ENCODE data around the gene GABBR2.

GABBR2 gene

GRCh38 chr9:98306384-98307145, 402.2 kb downstream of the GABBR2 start:
- H3K4me3 ChIP-seq (replicated peaks; ENCODE audit: low read depth, low read length) = no peak overlapping the region
- no peak for TF ChIP-seq CTCF (IDR thresholded peaks at IDR 0.05; ENCODE audit: low read length, missing control alignments)
- peak; percentile 43 for DNase-seq (ENCODE audit: low read depth)

DNA sequence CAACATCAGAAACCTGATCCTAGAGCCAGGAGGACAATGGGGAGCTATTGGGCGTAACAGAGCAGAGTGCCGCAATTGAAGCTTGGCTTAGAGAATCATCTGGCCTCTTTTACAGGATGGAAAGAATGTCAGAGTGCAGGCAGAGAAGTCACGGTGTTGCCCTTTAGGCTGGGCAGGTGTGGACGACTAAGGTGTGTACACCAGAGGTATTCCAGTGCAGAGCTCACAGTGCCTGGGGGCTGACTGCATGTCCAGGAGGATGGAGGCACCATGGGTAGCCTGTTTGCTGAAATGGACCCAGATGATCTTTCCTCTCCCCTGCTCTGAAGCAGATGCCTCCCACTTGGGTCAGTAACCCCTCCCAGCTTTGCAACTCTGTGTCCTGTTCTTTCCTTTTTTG, 404.4 kb downstream of the GABBR2 start:
- DNase-seq (ENCODE audit: low read depth) = no peak
- H3K4me3 ChIP-seq (replicated peaks; ENCODE audit: low read depth, low read length) = no peak overlapping the region
- TF ChIP-seq CTCF (IDR thresholded peaks at IDR 0.05; ENCODE audit: low read length, missing control alignments) = no peak

DNA sequence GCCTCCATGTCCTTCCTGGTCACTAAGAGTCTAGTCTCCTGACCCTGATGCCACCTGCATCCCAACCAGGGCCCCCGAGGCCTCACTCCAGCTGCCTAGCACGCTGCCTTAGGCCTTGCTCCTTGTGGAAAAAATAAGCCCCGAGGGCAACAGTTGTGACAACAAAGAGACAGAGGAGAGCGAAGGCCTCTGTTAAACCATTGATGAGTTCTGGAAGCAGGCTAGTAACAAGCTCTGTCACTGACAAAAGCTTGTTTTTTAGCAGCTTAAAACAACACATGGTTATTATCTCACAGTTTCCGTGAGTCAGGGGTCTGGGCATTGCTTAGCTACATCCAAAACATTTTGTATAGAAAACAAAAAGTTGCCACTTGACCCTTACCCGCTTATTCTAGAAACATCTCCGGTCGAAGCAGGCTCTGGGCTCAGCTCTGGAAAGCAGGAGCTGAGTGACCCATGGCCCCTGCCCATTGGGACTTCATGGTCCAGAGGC, 405.1 kb downstream of the GABBR2 start:
- DNase-seq (ENCODE audit: low read depth) = no peak

DNA sequence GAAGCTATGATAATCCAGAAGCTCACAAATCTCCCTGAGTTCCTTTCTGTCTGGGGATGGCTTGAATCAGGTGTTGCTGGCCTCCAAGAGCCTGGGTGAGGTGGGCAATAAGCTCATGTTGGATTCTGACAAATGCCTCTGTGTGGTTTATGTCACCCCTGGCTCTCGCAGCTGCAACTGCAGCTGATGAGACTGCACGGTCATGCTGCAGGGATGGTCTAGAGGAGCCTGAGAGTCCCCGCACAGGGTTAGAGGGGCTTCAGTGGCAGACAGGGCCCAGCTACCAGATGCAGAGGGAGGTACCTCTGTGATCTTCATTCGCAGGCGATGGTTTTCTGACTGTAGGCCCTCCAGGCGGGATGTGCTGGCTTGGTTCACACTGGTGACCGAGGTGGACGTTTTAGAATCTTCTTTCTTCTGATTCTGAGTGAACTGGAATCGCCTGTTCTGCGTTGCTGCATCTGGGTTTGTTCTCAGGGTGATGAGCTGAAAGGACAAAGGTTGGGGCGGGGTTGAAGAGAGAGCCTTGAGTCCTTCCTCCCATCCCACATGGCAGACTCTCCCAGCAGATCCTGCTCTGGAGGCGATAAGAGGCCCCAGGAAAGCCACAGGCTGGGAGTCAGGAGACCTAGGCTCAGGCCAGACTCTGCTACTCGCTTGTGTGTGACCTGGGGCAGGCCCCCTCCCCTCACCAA, 405.6 kb downstream of the GABBR2 start:
- no peak for DNase-seq (ENCODE audit: low read depth)
- H3K4me3 ChIP-seq (replicated peaks; ENCODE audit: low read depth, low read length) = no peak overlapping the region
- TF ChIP-seq CTCF (IDR thresholded peaks at IDR 0.05; ENCODE audit: low read length, missing control alignments) = no peak

More for the DNA sequence above, 405.1 kb downstream of the GABBR2 start:
- no peak overlapping the region for H3K4me3 ChIP-seq (replicated peaks; ENCODE audit: low read depth, low read length)
- no peak for TF ChIP-seq CTCF (IDR thresholded peaks at IDR 0.05; ENCODE audit: low read length, missing control alignments)

GRCh38 chr9:98302150-98302549, 406.6 kb downstream of the GABBR2 start:
- no peak for DNase-seq (ENCODE audit: low read depth)
- H3K4me3 ChIP-seq (replicated peaks; ENCODE audit: low read depth, low read length) = no peak overlapping the region
- no peak for TF ChIP-seq CTCF (IDR thresholded peaks at IDR 0.05; ENCODE audit: low read length, missing control alignments)

DNA sequence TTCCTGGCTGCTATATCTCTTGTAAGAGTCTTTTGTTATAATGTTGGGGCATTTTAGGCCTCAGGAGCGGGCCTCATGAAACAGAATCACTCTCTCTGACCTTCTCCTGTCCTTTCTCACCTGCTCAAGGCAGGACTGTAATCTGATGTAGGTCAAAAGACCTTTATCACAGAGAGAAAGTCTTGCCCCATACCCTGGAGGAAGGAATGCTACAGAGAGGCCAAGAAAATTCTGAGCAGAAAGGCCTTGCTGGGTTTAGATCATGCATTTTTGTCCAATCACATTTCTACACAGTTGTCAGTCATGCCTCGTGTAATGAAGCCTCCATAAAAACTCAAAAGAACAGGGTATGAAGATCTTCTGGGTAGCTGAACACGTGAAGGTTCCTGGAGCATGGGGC, 408.1 kb downstream of the GABBR2 start:
- DNase-seq (ENCODE audit: low read depth) = no peak
- TF ChIP-seq CTCF (IDR thresholded peaks at IDR 0.05; ENCODE audit: low read length, missing control alignments) = no peak
- H3K4me3 ChIP-seq (replicated peaks; ENCODE audit: low read depth, low read length) = no peak overlapping the region

All from fibroblast of pulmonary artery (primary cell).